PC-9 (cell line): Measurements from ENCODE around the gene BCL2L12. TPM values are rescaled to one million over a fixed set of nuclear protein-coding genes. Genes with fewer than 3 reads are reported as not detected.

Experiments
- BruUV-seq: library from RNA; stranded (reverse); fragments of 400-500 nt; replicated peaks from 2 replicates; lab custom pipeline; 2021; lab: Mats Ljungman, UMichigan
- CTCF ChIA-PET: fragments of 300-600 bp; sonication (Branson Sonifier 250); formaldehyde crosslinking; loops from one replicate; lab custom pipeline; 2022; ENCODE audit warnings: antibody characterized with exemption; lab: Charles Lee
- POLR2A ChIA-PET: fragments of 300-600 bp; sonication (Branson Sonifier 250); formaldehyde crosslinking; loops from one replicate; lab custom pipeline; 2022; ENCODE audit warnings: antibody characterized with exemption; ENCODE audit not compliant: unreplicated experiment; lab: Charles Lee
- DNase-seq, 2 experiments: peaks; one replicate each; pipeline versions ENCODE4 v3.0.0 to v3.0.0-alpha.2; 2015 to 2022; ENCODE audit warnings: mixed read lengths in 1 of 2
- H2AFZ ChIP-seq: fragments of 200-600 bp; sonication (generic); 2 replicates; pipeline ENCODE4 v1.8.1; 2017; ENCODE audit warnings: antibody characterized with exemption
- H3F3A ChIP-seq: fragments of 200-600 bp; sonication (generic); 2 replicates; pipeline ENCODE4 v1.8.1; 2017; ENCODE audit warnings: antibody characterized with exemption, mild to moderate bottlenecking, low read depth; ENCODE audit not compliant: insufficient read depth
- H3K27ac ChIP-seq: fragments of 200-600 bp; sonication (generic); 2 replicates; pipeline ENCODE4 v1.6.1; 2016; ENCODE audit warnings: mixed run types
- H3K27me3 ChIP-seq: fragments of 200-600 bp; sonication (generic); 2 replicates; pipeline ENCODE4 v1.6.1; 2016; ENCODE audit warnings: low read depth, mixed run types; ENCODE audit not compliant: insufficient read depth
- H3K36me3 ChIP-seq: fragments of 200-600 bp; sonication (generic); 2 replicates; pipeline ENCODE4 v1.6.1; 2016; ENCODE audit warnings: low read depth, mixed run types
- H3K4me1 ChIP-seq: fragments of 200-600 bp; sonication (generic); replicated peaks from 2 replicates; pipeline ENCODE4 v1.6.1; 2016; ENCODE audit warnings: mixed run types; ENCODE audit not compliant: insufficient read depth
- H3K4me2 ChIP-seq: fragments of 200-600 bp; sonication (generic); 2 replicates; pipeline ENCODE4 v1.6.1; 2017; ENCODE audit warnings: mixed run types
- H3K4me3 ChIP-seq: fragments of 200-600 bp; sonication (generic); 2 replicates; pipeline ENCODE4 v1.6.1; 2016; ENCODE audit warnings: mixed run types
- H3K79me2 ChIP-seq: fragments of 200-600 bp; sonication (generic); 2 replicates; pipeline ENCODE4 v1.6.1; 2017; ENCODE audit warnings: low read depth, mixed run types
- H3K9me2 ChIP-seq: fragments of 200-600 bp; sonication (generic); 2 replicates; pipeline ENCODE4 v1.8.1; 2017; ENCODE audit warnings: mild to moderate bottlenecking; ENCODE audit not compliant: insufficient read depth
- H3K9me3 ChIP-seq: fragments of 200-600 bp; sonication (generic); 2 replicates; pipeline ENCODE4 v1.8.1; 2016; ENCODE audit warnings: low read depth; ENCODE audit not compliant: insufficient read depth
- H4K20me1 ChIP-seq: fragments of 200-600 bp; sonication (generic); 2 replicates; pipeline ENCODE4 v1.8.1; 2017; ENCODE audit not compliant: insufficient read depth
- EZH2 ChIP-seq: fragments of 200-600 bp; sonication (generic); IDR thresholded peaks from 2 replicates; pipeline ENCODE4 v1.8.0; 2017; ENCODE audit warnings: antibody characterized with exemption, low read depth
- intact Hi-C: fragments of 100-400 bp; cut with micrococcal nuclease; formaldehyde crosslinking; loops from one replicate; pipeline ENCODE4 v1.10.0; 2022; ENCODE audit not compliant: unreplicated experiment
- total RNA-seq: library from RNA; stranded (reverse); gene quantifications from 2 replicates; pipeline ENCODE4 v1.2.3, GENCODE V29; 2021
- TF ChIP-seq, protein P1 (sequence below): fragments of 200-600 bp; sonication (generic); conservative IDR thresholded peaks from 2 replicates; pipeline ENCODE4 v1.6.1; 2017; ENCODE audit warnings: mixed run types, antibody characterized with exemption, mild to moderate bottlenecking, moderate library complexity

BCL2L12 gene
- total RNA-seq, 1 experiment from 2014 or later: 84.8 TPM

DNA sequence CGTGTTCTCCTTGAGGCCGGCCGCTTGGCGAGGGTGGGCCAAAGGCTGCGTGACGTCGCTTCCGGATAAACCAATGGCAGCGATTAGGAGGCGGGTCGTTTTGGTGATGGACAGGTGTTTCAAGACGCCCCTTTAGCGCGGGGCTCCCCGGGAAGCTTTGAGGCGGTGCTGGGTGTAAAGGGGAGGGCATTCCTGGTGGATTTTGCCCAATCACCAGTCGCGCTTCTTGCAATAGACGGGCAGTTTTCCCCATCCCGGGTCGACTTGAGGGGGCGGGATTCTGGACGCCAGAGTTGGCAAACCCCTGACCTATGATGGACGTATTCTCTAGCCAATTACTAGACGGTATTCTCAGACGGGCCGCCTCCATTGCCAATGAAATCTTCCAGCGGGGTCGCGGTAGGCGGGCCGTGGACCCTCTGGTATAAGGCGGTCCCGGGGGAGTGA, 11.1 kb downstream of the BCL2L12 start:
- no peaks in the 10 kb centered on the region for H3K9me3 ChIP-seq
- peaks cover 41% of the 10 kb centered on the region for H4K20me1 ChIP-seq
- ChIA-PET POLR2A (interaction anchor here (0.5 to 1.5 kb wide), 13 partner anchors 16 to 658 kb away, joined by 3 to 38 read pairs (median 4); partner anchors contain the start of genes RRAS and SCAF1), CTCF (interaction anchor here (1.4 kb wide), 1 partner anchor 37 kb away, joined by 6 read pairs; the partner anchor contains the start of gene RRAS)
- peak; percentile 99 for DNase-seq
- H3K9me2 ChIP-seq: no peaks in the 10 kb centered on the region
- peaks cover 46% of the 10 kb centered on the region for H3K79me2 ChIP-seq
- H3K4me3 ChIP-seq: peak overlapping the region; percentile 99
- peaks cover 21% of the 10 kb centered on the region for H3K4me1 ChIP-seq
- peaks cover 54% of the 10 kb centered on the region for H3F3A ChIP-seq
- H2AFZ ChIP-seq: no peak overlapping the region
- TF ChIP-seq, protein P1, sequence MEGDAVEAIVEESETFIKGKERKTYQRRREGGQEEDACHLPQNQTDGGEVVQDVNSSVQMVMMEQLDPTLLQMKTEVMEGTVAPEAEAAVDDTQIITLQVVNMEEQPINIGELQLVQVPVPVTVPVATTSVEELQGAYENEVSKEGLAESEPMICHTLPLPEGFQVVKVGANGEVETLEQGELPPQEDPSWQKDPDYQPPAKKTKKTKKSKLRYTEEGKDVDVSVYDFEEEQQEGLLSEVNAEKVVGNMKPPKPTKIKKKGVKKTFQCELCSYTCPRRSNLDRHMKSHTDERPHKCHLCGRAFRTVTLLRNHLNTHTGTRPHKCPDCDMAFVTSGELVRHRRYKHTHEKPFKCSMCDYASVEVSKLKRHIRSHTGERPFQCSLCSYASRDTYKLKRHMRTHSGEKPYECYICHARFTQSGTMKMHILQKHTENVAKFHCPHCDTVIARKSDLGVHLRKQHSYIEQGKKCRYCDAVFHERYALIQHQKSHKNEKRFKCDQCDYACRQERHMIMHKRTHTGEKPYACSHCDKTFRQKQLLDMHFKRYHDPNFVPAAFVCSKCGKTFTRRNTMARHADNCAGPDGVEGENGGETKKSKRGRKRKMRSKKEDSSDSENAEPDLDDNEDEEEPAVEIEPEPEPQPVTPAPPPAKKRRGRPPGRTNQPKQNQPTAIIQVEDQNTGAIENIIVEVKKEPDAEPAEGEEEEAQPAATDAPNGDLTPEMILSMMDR: no peak
- no peak for TF ChIP-seq EZH2
- H3K27ac ChIP-seq: peak overlapping the region; percentile 91
- BruUV-seq: no TSS peak
- peaks cover 15% of the 10 kb centered on the region for H3K36me3 ChIP-seq
- intact Hi-C loops: loop anchor here (1.0 to 5.0 kb wide), 6 partner anchors 37 to 285 kb away; partner anchors contain the start of genes AKT1S1, AP2A1, RRAS and TBC1D17
- no peaks in the 10 kb centered on the region for H3K27me3 ChIP-seq
- peak overlapping the region; percentile 97; the same call in 1 of the 2 replicates for H3K4me2 ChIP-seq

DNA sequence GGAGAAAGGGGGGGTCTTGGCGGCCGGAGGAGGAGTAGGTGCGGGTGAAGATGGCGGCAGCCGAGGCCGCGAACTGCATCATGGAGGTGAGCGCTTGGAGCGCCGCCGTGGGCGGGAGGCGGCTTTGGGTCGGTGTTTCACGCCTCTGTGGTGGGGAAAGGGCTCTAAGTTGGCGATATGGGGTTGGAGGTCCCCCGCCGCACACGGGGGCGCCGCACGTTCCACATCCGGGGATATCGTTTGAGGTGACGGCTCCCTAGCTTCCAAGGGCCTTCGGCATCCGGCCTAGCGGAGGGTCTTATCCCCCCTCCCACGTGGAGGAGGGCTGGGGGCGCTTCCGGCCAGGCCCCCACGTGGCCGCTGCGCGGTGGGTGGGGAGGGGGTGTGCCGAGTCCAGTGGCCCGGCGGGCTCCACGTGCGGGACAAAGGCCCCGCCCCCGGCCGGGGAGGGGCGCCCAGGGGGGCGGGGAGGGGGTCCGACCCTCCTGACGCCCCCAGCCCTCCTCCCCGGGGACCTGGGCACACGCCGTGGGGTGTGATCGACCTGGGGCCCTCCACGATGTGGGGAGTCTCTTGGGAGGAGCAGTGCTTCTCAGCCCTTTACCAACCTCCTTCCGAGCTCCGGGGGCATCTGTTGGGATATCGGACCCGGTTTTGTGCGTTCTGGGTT, 11.6 kb downstream of the BCL2L12 start, which contains the start of gene PRMT1:
Gene PRMT1, plus strand, starts transcription at position 41 of the 670 bp plus-strand sequence. Its CDS starts 10 bp downstream, at position 51.
- TF ChIP-seq, protein P1: no peak
- TF ChIP-seq EZH2: no peak
- Histone ChIP-seq H2AFZ (peak within 1 kb of the TSS; percentile 71), H3F3A (peaks cover 57% of the 10 kb centered on the region), H3K4me1 (peaks cover 21% of the 10 kb centered on the region), H3K27ac (peak within 1 kb of the TSS; percentile 91), H3K36me3 (peaks cover 20% of the 10 kb centered on the region), H3K27me3 (no peaks in the 10 kb centered on the region), H3K4me2 (peak within 1 kb of the TSS; percentile 97), H3K4me3 (peak within 1 kb of the TSS; percentile 99), H3K9me2 (no peaks in the 10 kb centered on the region), H3K79me2 (peaks cover 52% of the 10 kb centered on the region), H4K20me1 (peaks cover 47% of the 10 kb centered on the region), H3K9me3 (no peaks in the 10 kb centered on the region)
- DNase-seq: peak in 1 of 2 experiments; percentile 58
- intact Hi-C loops: loop anchor here (1.0 to 5.0 kb wide), 5 partner anchors 90 to 285 kb away; partner anchors contain the start of genes AKT1S1, AP2A1 and TBC1D17
- ChIA-PET CTCF (interaction anchor here (0.6 kb wide), 2 partner anchors 107 to 324 kb away, joined by 3 to 8 read pairs; no protein-coding TSS in a partner anchor), POLR2A (interaction anchor here (0.7 to 1.1 kb wide), 2 partner anchors 161 to 183 kb away, joined by 6 to 11 read pairs; no protein-coding TSS in a partner anchor)
- no TSS peak for BruUV-seq

DNA sequence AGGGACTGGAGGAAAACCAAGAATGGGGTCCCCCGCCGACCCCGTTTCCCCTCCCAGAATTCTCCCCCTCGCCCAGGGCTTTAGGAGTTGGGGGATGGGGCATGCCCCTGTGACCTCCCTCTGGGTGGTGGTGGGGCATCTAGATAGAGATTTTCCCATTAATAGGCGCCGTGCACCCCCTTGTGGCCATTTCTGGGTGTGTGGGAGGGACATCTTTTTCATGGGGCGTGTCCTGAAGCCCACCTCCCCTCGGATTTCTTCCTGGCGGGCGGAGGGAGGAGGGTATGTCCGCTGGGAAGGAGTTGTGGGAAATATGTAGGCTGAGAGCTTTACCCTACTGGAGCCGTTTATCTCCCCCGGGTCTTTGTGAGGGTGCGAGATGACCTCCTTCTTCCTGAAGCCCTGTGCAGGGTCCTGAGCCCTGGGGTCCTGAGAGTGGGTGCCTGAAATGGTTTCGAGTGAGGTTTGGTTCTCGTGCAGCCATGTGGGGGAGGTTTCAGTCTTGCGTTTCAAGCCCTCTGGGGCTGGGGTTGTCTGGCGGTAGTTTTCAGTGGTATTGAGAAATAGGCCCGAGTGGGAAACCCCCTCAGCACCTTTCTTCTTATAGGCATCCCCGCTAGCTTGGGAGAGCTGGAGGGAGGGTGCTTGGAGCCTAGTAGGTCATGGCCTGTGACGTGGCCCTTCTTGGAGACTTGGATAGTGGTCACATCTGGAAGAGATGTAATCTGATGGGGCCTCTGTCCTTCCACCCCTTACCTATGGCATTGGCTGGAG, 12.4 kb downstream of the BCL2L12 start:
- H3K9me2 ChIP-seq: no peaks in the 10 kb centered on the region
- H4K20me1 ChIP-seq: peaks cover 54% of the 10 kb centered on the region
- peaks cover 21% of the 10 kb centered on the region for H3K4me1 ChIP-seq
- ChIA-PET POLR2A (interaction anchor here (0.7 to 1.1 kb wide), 2 partner anchors 184 to 276 kb away, joined by 3 to 6 read pairs; no protein-coding TSS in a partner anchor), CTCF (interaction anchor here (0.5 to 0.6 kb wide), 5 partner anchors 16 to 348 kb away, joined by 3 to 10 read pairs (median 5); partner anchors contain the start of genes PNKP and ZNF473)
- intact Hi-C loops: loop anchor here (1.0 to 5.0 kb wide), 7 partner anchors 88 to 286 kb away; partner anchors contain the start of genes AKT1S1, AP2A1 and TBC1D17
- peak overlapping the region; percentile 99 for H3K4me3 ChIP-seq
- H3K36me3 ChIP-seq: peaks cover 23% of the 10 kb centered on the region
- TF ChIP-seq, protein P1: peak; percentile 88
- no peak for TF ChIP-seq EZH2
- no peaks in the 10 kb centered on the region for H3K27me3 ChIP-seq
- H3K27ac ChIP-seq: peak overlapping the region; percentile 82
- no peaks in the 10 kb centered on the region for H3K9me3 ChIP-seq
- TSS peak; percentile 33 for BruUV-seq
- peaks cover 59% of the 10 kb centered on the region for H3K79me2 ChIP-seq
- DNase-seq: peak in 1 of 2 experiments; percentile 75
- H3F3A ChIP-seq: peaks cover 64% of the 10 kb centered on the region
- H2AFZ ChIP-seq: no peak overlapping the region
- peak overlapping the region; percentile 97 for H3K4me2 ChIP-seq
